D721Med (cell line): ENCODE measurements around the gene LUZP1.
"Not testable (repeated sequence)": the region's sequence is repeated elsewhere in the genome, so short reads cannot be mapped to it uniquely, and the experiment has no call there.

Experiments used
- DNase-seq: peaks from one replicate; pipeline ENCODE4 v3.0.0; 2011; ENCODE audit warnings: low spot score; ENCODE audit not compliant: insufficient read length
- FAIRE-seq: peaks from 2 replicates; lab custom pipeline; 2011; peaks lifted over from hg19 to GRCh38; lab: Jason Lieb, UNC
- TF ChIP-seq, protein P1 (sequence below): IDR thresholded peaks from 2 replicates; pipeline ENCODE4 v1.5.1; 2012; ENCODE audit warnings: mild to moderate bottlenecking, control low read depth; ENCODE audit not compliant: insufficient read depth; ENCODE audit errors: missing control alignments

LUZP1 gene

GRCh38 chr1:23198373-23198772 is 29.7 kb upstream of the LUZP1 start:
- TF ChIP-seq, protein P1, sequence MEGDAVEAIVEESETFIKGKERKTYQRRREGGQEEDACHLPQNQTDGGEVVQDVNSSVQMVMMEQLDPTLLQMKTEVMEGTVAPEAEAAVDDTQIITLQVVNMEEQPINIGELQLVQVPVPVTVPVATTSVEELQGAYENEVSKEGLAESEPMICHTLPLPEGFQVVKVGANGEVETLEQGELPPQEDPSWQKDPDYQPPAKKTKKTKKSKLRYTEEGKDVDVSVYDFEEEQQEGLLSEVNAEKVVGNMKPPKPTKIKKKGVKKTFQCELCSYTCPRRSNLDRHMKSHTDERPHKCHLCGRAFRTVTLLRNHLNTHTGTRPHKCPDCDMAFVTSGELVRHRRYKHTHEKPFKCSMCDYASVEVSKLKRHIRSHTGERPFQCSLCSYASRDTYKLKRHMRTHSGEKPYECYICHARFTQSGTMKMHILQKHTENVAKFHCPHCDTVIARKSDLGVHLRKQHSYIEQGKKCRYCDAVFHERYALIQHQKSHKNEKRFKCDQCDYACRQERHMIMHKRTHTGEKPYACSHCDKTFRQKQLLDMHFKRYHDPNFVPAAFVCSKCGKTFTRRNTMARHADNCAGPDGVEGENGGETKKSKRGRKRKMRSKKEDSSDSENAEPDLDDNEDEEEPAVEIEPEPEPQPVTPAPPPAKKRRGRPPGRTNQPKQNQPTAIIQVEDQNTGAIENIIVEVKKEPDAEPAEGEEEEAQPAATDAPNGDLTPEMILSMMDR: no peak
- FAIRE-seq: no peak
- DNase-seq: no peak

- DNase-seq (no peak), FAIRE-seq (no peak)
- TF ChIP-seq, protein P1: no peak
These were observed 28.1 kb upstream of the LUZP1 start for GRCh38 chr1:23196627-23197328.

DNA sequence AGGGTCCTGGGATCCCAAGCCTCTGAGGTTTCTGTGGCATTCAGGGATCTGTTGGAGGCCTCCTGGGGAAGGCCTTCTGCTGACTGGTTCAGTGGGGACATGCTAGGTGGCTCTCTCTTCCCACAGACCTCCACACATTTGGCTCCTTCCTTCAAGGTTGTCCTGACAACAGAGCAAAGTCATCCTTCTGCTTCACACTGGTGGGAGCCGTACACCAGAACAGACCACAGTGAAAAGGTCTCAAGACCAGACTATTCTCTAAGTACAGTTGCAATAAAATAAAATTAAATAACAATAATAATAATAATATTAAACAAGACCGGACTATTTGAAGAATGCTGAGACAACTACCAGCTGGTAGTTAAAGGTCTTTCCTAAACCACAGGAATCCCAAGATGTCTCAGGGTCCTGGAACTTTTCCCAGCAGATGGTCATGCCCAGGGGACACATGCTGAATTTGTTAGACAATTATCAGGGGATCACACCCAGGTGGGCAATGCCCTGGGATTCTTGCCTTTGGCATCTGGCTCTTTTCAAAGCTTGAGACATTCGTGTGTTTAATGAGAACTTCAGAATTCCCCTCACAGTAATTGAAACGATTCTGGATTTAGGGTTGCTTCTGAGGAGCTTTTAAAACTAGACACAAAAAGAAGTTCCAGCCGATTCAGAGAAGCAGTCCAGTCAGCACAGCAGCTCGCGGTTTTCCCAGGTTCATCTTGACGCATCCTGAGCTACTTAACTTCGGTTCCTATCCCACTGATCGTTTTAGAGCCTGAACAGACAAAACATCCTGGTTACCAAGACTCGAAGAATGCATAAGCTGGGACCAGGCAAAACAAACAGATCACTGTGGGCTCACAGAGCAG is 25.7 kb upstream of the LUZP1 start:
- no peak for FAIRE-seq
- TF ChIP-seq, protein P1: no peak
- DNase-seq: no peak

- FAIRE-seq (no peak), DNase-seq (no peak)
- TF ChIP-seq, protein P1: no peak
These were observed 24.9 kb upstream of the LUZP1 start for GRCh38 chr1:23193391-23194118.

DNA sequence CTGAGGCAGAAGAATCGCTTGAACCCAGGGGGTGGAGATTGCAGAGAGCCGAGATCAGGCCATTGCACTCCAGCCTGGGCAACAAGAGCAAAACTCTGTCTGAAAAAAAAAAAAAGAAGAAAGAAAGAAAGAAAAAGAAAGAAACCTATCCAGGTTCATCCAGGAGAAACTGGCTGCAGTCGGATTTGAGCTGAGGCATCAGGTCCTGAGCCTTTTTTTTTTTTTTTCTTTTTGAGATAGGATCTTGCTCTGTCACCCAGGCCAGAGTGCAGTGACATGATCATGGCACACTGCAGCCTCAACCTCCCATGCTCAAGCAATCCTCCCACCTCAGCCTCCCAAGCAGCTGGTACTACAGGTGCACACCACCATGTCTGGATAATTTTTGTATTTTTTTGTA is 22.5 kb upstream of the LUZP1 start:
- FAIRE-seq (no peak), DNase-seq (no peak)
- TF ChIP-seq, protein P1: no peak

DNA sequence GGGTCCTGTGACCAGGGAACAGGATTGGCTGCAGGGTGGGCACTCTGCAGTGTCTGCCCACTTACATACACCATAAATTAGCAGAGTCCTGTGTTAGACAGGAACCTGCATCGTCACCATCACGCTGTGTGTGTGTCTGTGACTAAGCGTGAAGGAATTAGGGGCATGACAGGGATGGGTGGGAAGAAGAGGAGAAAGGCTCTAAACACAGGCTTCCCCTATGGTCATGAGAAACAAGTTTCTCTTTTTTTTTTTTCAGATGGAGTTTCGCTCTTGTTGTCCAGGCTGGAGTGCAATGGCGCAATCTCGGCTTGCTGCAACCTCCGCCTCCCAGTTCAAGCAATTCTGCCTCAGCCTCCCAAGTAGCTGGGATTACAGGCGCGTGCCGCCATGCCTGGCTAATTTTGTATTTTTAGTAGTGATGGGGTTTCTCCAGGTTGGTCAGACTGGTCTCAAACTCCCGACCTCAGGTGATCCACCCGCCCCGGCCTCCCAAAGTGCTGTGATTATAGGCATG is 20.3 kb upstream of the LUZP1 start:
- not testable (repeated sequence) for DNase-seq, FAIRE-seq

DNA sequence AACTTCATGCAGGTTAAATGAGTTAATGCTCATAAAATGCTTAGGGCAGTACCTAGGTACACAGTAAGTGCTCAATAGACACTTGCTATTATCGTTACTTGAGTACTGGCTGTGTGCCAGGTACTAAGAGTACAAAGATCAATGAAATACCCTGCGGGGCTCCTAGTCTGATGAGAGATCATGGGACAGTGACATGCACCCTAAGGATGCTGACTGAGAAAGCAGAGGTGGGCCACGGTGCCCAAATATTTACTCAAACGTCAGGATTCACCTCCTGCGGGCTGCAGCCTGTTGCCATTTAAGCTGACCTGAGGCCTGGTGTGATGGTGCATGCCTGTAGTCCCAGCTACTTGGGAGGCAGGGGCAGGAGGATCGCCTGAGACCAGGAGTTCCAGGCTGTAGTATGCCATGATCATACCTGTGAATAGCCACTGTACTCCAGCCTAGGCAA is 19.8 kb upstream of the LUZP1 start:
- TF ChIP-seq, protein P1: no peak
- no peak for FAIRE-seq
- DNase-seq: no peak
